Sigmoid colon (tissue), 4 donors: ENCODE data around the gene GPR3.

ENCODE experiments used
- CTCF ChIP-seq, 4 experiments: fragments of 450-650 bp in 3 of 4; fragments of 200-600 bp in 1 of 4; IDR thresholded peaks; one replicate each; pipeline ENCODE4 v1.5.1; 2016 to 2019; ENCODE audit warnings: antibody characterized with exemption in 4 of 4, mild to moderate bottlenecking in 3 of 4, moderate library complexity in 2 of 4
- EP300 ChIP-seq, 4 donors: sonication (generic); formaldehyde crosslinking; IDR thresholded peaks; one replicate each; pipeline ENCODE4 v1.6.1; 2017; ENCODE audit warnings: antibody characterized with exemption in 4 of 4
- POLR2A ChIP-seq, 2 donors: fragments of 450-650 bp; IDR thresholded peaks; one replicate each; pipeline ENCODE4 v1.6.1; 2016; ENCODE audit warnings: antibody characterized with exemption in 2 of 2, mild to moderate bottlenecking in 2 of 2, moderate library complexity in 2 of 2
- POLR2AphosphoS5 ChIP-seq, 4 donors: sonication (generic); formaldehyde crosslinking; IDR thresholded peaks; one replicate each; pipeline ENCODE4 v1.6.1; 2017; ENCODE audit warnings: antibody characterized with exemption in 4 of 4

GRCh38 chr1:27393641-27394281 is 1.3 kb downstream of the GPR3 start:
- TF ChIP-seq CTCF (IDR thresholded peaks at IDR 0.05) = no peak
- TF ChIP-seq EP300 (IDR thresholded peaks at IDR 0.05) = no peak
- TF ChIP-seq POLR2AphosphoS5 (IDR thresholded peaks at IDR 0.05) = no peak
- no peak for TF ChIP-seq POLR2A (IDR thresholded peaks at IDR 0.05)
